A549 (cell line): ENCODE data around the gene C16orf89.
"Not testable (repeated sequence)": the region's sequence is repeated elsewhere in the genome, so short reads cannot be mapped to it uniquely, and the experiment has no call there.

Experiments
- CEBPB ChIP-seq, 2 experiments: fragments of >200 bp in 1 of 2; sonication (Bioruptor Twin) in 1 of 2; formaldehyde crosslinking in 1 of 2; IDR thresholded peaks; 2 replicates each; pipeline ENCODE4 v1.6.1; 2012 to 2016
- CTCF ChIP-seq: fragments of >200 bp; sonication (Bioruptor Twin); formaldehyde crosslinking; IDR thresholded peaks from 3 replicates; pipeline ENCODE4 v1.5.1; 2016
- ELK1 ChIP-seq: fragments of 150-350 bp; IDR thresholded peaks from 2 replicates; pipeline ENCODE4 v1.6.1; 2014; ENCODE audit warnings: low read depth, mild to moderate bottlenecking, low read length
- EP300 ChIP-seq, 2 experiments: fragments of >200 bp; sonication (Bioruptor Twin); formaldehyde crosslinking; IDR thresholded peaks; 2 replicates in 1 of 2; 3 replicates in 1 of 2; pipeline ENCODE4 v1.6.1; 2016 to 2017
- ESRRA ChIP-seq: fragments of 150-350 bp; IDR thresholded peaks from 2 replicates; pipeline ENCODE4 v1.6.1; 2014; ENCODE audit warnings: mild to moderate bottlenecking, low read length, borderline replicate concordance
- JUN ChIP-seq, 2 experiments: fragments of >200 bp; sonication (Bioruptor Twin); formaldehyde crosslinking; IDR thresholded peaks; 2 replicates in 1 of 2; 3 replicates in 1 of 2; pipeline ENCODE4 v1.6.1; 2016 to 2017
- KDM1A ChIP-seq: fragments of 200-600 bp; sonication (generic); IDR thresholded peaks from 2 replicates; pipeline ENCODE4 v1.6.1; 2016; ENCODE audit warnings: low read depth, mild to moderate bottlenecking
- MAX ChIP-seq: IDR thresholded peaks from 2 replicates; pipeline ENCODE4 v1.6.1; 2012
- POLR2A ChIP-seq: IDR thresholded peaks from 2 replicates; pipeline ENCODE4 v1.6.1; 2012; ENCODE audit warnings: mild to moderate bottlenecking, low read length
- RCOR1 ChIP-seq: fragments of 150-350 bp; IDR thresholded peaks from 2 replicates; pipeline ENCODE4 v1.6.1; 2014; ENCODE audit warnings: antibody characterized with exemption, low read length, low read depth
- RFX5 ChIP-seq: fragments of 450-650 bp; IDR thresholded peaks from 2 replicates; pipeline ENCODE4 v1.7.1; 2014; ENCODE audit warnings: antibody characterized with exemption, mild to moderate bottlenecking, moderate library complexity
- RNF2 ChIP-seq: fragments of 200-600 bp; sonication (generic); IDR thresholded peaks from 2 replicates; pipeline ENCODE4 v1.6.1; 2016; ENCODE audit warnings: low read depth, mild to moderate bottlenecking, antibody characterized with exemption, moderate library complexity, borderline replicate concordance
- SMC3 ChIP-seq: fragments of >200 bp; sonication (Bioruptor Twin); formaldehyde crosslinking; IDR thresholded peaks from 3 replicates; pipeline ENCODE4 v1.6.1; 2018; ENCODE audit warnings: inconsistent platforms

- TF ChIP-seq CTCF; EP300 (IDR thresholded peaks at IDR 0.05); JUN (IDR thresholded peaks at IDR 0.05); ESRRA; POLR2A; MAX; RCOR1; SMC3; RFX5; CEBPB (IDR thresholded peaks at IDR 0.05); RNF2; ELK1; KDM1A: not testable (repeated sequence)
Observed at GRCh38 chr16:5044581-5044980, 21.2 kb downstream of the C16orf89 start.
